Astrocyte of the spinal cord (primary cell): ENCODE measurements around the gene PUS10.
"Not testable (repeated sequence)": the region's sequence is repeated elsewhere in the genome, so short reads cannot be mapped to it uniquely, and the experiment has no call there.

ENCODE experiments used
- DNase-seq: peaks from one replicate; pipeline ENCODE4 v3.0.0; 2011; ENCODE audit warnings: low read depth, low spot score
- H3K4me3 ChIP-seq: 2 replicates; pipeline ENCODE4 v1.5.1; 2011; ENCODE audit warnings: low read depth, mild to moderate bottlenecking, low read length, moderate library complexity
- in situ Hi-C: cut with HindIII; loops from 2 replicates; pipeline ENCODE4 v1.10.0; 2017; ENCODE audit warnings: low sequenced_read_pairs
- TF ChIP-seq, protein P1 (sequence below): IDR thresholded peaks from 2 replicates; pipeline ENCODE4 v1.5.1; 2012; ENCODE audit warnings: low read depth, mild to moderate bottlenecking, low read length, inconsistent platforms

Gene PUS10

DNA sequence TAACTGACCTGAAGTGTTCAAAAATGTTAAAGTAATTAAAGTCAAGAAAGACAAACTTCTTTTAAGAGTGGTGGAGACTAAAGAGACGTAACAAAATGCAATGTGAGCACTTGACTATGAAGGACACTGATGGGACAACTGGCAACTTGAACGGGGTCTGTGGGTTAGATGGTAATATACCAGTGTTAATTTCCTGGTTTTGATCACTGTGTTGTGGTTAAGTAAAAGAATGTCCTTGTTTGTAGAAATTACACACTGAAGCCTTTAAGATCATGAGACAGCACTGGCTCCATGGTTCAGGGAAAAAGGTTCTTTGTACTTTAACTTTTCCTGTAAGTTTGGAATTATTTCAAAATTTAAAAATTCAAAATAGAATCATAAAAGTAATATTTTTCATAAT lies 78.4 kb downstream of the PUS10 start:
- in situ Hi-C loops: no loop called here
- no peak for DNase-seq
- TF ChIP-seq, protein P1, sequence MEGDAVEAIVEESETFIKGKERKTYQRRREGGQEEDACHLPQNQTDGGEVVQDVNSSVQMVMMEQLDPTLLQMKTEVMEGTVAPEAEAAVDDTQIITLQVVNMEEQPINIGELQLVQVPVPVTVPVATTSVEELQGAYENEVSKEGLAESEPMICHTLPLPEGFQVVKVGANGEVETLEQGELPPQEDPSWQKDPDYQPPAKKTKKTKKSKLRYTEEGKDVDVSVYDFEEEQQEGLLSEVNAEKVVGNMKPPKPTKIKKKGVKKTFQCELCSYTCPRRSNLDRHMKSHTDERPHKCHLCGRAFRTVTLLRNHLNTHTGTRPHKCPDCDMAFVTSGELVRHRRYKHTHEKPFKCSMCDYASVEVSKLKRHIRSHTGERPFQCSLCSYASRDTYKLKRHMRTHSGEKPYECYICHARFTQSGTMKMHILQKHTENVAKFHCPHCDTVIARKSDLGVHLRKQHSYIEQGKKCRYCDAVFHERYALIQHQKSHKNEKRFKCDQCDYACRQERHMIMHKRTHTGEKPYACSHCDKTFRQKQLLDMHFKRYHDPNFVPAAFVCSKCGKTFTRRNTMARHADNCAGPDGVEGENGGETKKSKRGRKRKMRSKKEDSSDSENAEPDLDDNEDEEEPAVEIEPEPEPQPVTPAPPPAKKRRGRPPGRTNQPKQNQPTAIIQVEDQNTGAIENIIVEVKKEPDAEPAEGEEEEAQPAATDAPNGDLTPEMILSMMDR: no peak
- no peak overlapping the region for H3K4me3 ChIP-seq

DNA sequence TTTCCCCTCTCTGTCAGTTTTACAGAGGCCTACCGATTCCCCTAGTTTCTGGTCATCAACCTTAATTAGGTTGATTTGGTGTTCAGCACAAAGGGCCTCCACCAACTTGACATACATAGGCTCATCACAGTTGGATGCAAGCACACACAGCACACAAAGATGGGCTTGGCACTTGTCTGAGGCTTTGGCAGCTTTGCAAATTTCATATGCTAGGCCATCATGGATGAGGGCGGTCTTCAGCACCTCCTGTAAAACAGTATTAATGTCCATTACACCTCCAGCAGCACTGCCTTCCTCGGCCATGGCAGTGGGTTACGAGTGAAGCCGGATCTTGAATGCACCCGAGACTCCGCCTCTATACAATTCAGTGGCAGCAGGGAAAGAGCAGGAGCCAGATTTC lies 79.8 kb downstream of the PUS10 start:
- no peak overlapping the region for H3K4me3 ChIP-seq
- TF ChIP-seq, protein P1: no peak
- no peak for DNase-seq
- in situ Hi-C loops: no loop called here

DNA sequence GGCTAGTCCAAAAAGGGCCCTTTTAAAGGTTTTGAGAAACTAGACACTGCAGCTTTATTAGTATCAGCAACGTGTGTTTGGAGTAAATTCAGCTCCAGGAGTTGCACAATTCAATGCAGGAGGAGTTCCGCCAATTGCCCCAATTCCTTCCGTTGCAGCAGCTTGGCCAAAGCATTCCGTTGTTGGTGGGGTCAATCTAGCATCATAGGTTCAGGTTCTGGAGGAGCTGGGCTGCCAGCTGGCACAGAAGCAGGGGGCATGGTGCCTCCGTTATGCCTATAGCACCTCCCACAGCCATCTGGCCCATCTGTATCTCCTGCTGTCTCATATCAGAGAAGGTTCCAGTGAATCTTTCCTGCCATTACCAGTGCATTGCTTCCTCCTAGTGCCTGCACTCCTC lies 81.3 kb downstream of the PUS10 start:
- H3K4me3 ChIP-seq: no peak overlapping the region
- in situ Hi-C loops: no loop called here
- TF ChIP-seq, protein P1: no peak
- no peak for DNase-seq

DNA sequence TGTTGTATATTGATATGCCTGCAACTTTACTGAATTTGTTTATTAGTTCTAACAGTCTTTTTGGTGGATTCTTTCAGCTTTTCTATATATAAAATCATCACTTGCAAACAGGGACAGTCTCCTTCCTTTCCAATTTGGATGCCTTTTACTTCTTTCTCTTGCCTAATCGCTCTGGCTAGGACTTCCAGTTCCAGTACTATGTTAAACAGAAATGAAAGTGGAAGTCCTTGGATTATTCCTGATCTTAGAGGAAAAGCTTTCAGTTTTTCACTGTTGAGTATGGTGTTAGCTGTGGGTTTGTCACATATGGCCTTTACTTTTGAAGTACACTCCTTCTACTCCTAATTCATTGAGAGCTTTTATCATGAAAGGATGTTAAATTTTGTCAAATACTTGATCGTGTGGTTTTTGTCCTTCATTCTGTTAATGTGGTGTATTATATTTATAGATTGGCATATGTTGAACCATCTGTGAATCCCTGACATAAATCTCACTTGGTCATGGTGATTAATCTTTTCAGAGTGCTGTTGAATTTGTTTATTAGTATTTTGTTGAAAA lies 83.8 kb downstream of the PUS10 start:
- TF ChIP-seq, protein P1: no peak
- no peak for DNase-seq
- in situ Hi-C loops: no loop called here
- no peak overlapping the region for H3K4me3 ChIP-seq

DNA sequence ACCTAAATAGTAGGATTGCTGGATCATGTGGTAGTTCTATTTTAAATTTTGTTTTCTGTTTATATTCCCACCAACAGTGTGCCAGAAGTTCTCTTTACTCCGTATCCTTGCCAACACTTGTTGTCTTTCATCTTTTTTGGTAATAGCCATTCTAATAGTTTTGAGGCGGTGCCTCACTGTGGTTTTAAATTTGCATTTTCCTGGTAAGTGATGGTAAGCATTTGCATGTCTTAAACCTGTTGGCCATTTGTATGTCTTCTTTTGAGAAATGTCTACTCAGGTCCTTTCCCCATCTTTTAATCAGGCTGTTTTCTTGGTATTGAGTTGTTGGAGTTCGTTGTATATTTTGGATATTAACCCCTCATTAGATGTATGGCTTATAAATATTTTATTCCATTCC lies 85.1 kb downstream of the PUS10 start:
- H3K4me3 ChIP-seq: no peak overlapping the region
- in situ Hi-C loops: no loop called here
- DNase-seq: no peak
- TF ChIP-seq, protein P1: no peak

DNA sequence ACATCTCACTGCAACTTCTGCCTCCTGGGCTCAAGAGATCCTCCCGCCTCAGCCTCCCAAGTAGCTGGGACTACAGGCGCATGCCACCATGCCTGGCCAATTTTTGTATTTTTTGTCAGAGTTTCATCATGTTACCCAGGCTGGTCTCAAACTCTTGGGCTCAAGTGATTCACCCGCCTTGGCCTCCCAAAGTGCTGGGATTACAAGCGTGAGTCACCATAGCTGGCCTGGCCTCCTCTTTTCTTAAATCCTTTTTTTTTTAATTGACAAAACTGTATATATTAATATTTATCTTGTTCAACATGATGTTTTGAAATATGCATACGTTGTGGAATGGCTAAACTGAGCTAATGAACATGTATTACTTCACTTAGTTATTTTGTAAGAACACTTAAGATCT lies 86.0 kb downstream of the PUS10 start:
- DNase-seq, H3K4me3 ChIP-seq, in situ Hi-C loops: not testable (repeated sequence)

DNA sequence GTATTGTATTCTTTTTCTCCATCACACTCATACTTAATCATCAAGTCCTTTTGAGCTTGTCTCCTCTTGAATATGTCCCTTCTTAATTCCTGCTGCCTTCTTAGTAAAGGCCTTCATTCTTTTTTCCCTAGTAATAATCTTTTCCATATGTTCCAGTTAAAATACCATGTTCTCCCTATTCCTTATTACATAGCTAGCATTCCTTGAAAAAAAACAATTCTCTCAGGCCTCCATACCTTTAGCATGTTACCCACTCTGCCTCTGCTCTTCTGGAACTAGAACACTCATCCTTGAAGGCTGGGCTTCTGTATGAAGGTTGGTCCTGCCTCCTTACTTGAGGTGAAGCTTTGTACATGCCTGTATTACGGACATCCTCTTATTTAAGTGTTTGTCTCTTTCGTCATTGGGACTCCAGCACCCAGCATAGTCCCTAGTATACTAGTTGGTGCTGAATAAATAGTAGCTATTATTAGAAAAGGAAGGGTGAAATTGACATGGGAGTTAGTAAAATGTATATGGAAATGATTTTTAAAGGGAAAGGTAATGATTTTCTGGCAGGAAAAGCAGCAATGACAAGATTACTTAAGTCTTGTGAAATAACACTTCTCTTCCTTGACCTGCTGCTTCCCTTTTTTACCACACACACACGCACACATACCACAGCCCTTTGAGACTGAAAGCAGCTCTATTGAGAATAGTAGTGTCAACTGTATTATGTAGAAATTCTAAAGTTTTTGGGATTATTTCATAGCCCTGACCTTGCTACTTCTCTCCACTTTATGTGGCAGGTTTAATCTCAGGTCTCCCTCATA lies 91.1 kb downstream of the PUS10 start:
- TF ChIP-seq, protein P1: no peak
- no peak for DNase-seq
- in situ Hi-C loops: no loop called here
- no peak overlapping the region for H3K4me3 ChIP-seq
